ENCODE data around the gene SHBG. TPM values are rescaled to one million over a fixed set of nuclear protein-coding genes. Genes with fewer than 3 reads are reported as not detected.

The SHBG gene
- total RNA-seq, 1 donor from 2014 or later = not detected

- Histone ChIP-seq H3K27me3 (ENCODE audit: control insufficient read depth in 3 of 3, insufficient read depth in 3 of 3, low read length in 3 of 3) (peaks cover 12 to 39% (median 26%) of the 10 kb centered on the region in 3 donors), H3K9ac (ENCODE audit: low read depth in 1 of 3, low read length in 3 of 3) (no peak overlapping the region), H3K36me3 (ENCODE audit: control insufficient read depth in 3 of 3, insufficient read depth in 3 of 3, low read length in 3 of 3) (no peaks in the 10 kb centered on the region), H3K27ac (ENCODE audit: low read depth, low read length) (no peak overlapping the region), H3K4me3 (ENCODE audit: low read length in 3 of 3) (no peak overlapping the region), H3K9me3 (ENCODE audit: control insufficient read depth in 3 of 3, low read length in 3 of 3) (no peaks in the 10 kb centered on the region), H3K4me1 (ENCODE audit: control insufficient read depth in 3 of 3, insufficient read depth in 3 of 3, low read length in 3 of 3) (peaks cover 5 to 11% (median 5%) of the 10 kb centered on the region in 3 donors)
Observed at GRCh38 chr17:7655541-7655840, 25.6 kb downstream of the SHBG start.

- Histone ChIP-seq H3K9me3 (ENCODE audit: control insufficient read depth in 3 of 3, low read length in 3 of 3) (no peaks in the 10 kb centered on the region), H3K9ac (ENCODE audit: low read depth in 1 of 3, low read length in 3 of 3) (no peak overlapping the region), H3K27ac (ENCODE audit: low read depth, low read length) (no peak overlapping the region)
Observed at GRCh38 chr17:7656958-7657609, 27.1 kb downstream of the SHBG start.

GRCh38 chr17:7667656-7668406, 37.9 kb downstream of the SHBG start:
- Histone ChIP-seq H3K4me3 (ENCODE audit: low read length in 3 of 3) (no peak overlapping the region), H3K9ac (ENCODE audit: low read depth in 1 of 3, low read length in 3 of 3) (no peak overlapping the region), H3K27me3 (ENCODE audit: control insufficient read depth in 3 of 3, insufficient read depth in 3 of 3, low read length in 3 of 3) (no peaks in the 10 kb centered on the region), H3K27ac (ENCODE audit: low read depth, low read length) (no peak overlapping the region), H3K4me1 (ENCODE audit: control insufficient read depth in 3 of 3, insufficient read depth in 3 of 3, low read length in 3 of 3) (no peaks in the 10 kb centered on the region), H3K36me3 (ENCODE audit: control insufficient read depth in 3 of 3, insufficient read depth in 3 of 3, low read length in 3 of 3) (peaks cover 26 to 34% (median 30%) of the 10 kb centered on the region in 3 donors), H3K9me3 (ENCODE audit: control insufficient read depth in 3 of 3, low read length in 3 of 3) (no peaks in the 10 kb centered on the region)

More at GRCh38 chr17:7656958-7657609, 27.1 kb downstream of the SHBG start:
- Histone ChIP-seq H3K27me3 (ENCODE audit: control insufficient read depth in 3 of 3, insufficient read depth in 3 of 3, low read length in 3 of 3) (peaks cover 4 to 26% (median 18%) of the 10 kb centered on the region in 3 donors), H3K4me1 (ENCODE audit: control insufficient read depth in 3 of 3, insufficient read depth in 3 of 3, low read length in 3 of 3) (peaks cover 0 to 5% (median 0%) of the 10 kb centered on the region in 3 donors), H3K36me3 (ENCODE audit: control insufficient read depth in 3 of 3, insufficient read depth in 3 of 3, low read length in 3 of 3) (no peaks in the 10 kb centered on the region), H3K4me3 (ENCODE audit: low read length in 3 of 3) (no peak overlapping the region)

- Histone ChIP-seq H3K9me3 (ENCODE audit: control insufficient read depth in 3 of 3, low read length in 3 of 3) (peaks cover 0 to under 1% (median 0%) of the 10 kb centered on the region in 3 donors), H3K9ac (ENCODE audit: low read depth in 1 of 3, low read length in 3 of 3) (no peak overlapping the region), H3K36me3 (ENCODE audit: control insufficient read depth in 3 of 3, insufficient read depth in 3 of 3, low read length in 3 of 3) (peaks cover 33 to 39% (median 35%) of the 10 kb centered on the region in 3 donors), H3K27ac (ENCODE audit: low read depth, low read length) (no peak overlapping the region), H3K4me3 (ENCODE audit: low read length in 3 of 3) (no peak overlapping the region), H3K27me3 (ENCODE audit: control insufficient read depth in 3 of 3, insufficient read depth in 3 of 3, low read length in 3 of 3) (no peaks in the 10 kb centered on the region), H3K4me1 (ENCODE audit: control insufficient read depth in 3 of 3, insufficient read depth in 3 of 3, low read length in 3 of 3) (no peaks in the 10 kb centered on the region)
Observed at GRCh38 chr17:7668482-7668881, 38.5 kb downstream of the SHBG start.

GRCh38 chr17:7673239-7673638, 43.3 kb downstream of the SHBG start:
- Histone ChIP-seq H3K4me3 (ENCODE audit: low read length in 3 of 3) (no peak overlapping the region), H3K27me3 (ENCODE audit: control insufficient read depth in 3 of 3, insufficient read depth in 3 of 3, low read length in 3 of 3) (no peaks in the 10 kb centered on the region), H3K36me3 (ENCODE audit: control insufficient read depth in 3 of 3, insufficient read depth in 3 of 3, low read length in 3 of 3) (peaks cover 51 to 52% (median 51%) of the 10 kb centered on the region in 3 donors), H3K9me3 (ENCODE audit: control insufficient read depth in 3 of 3, low read length in 3 of 3) (peaks cover 0 to 3% (median 2%) of the 10 kb centered on the region in 3 donors), H3K9ac (ENCODE audit: low read depth in 1 of 3, low read length in 3 of 3) (no peak overlapping the region), H3K27ac (ENCODE audit: low read depth, low read length) (no peak overlapping the region), H3K4me1 (ENCODE audit: control insufficient read depth in 3 of 3, insufficient read depth in 3 of 3, low read length in 3 of 3) (no peaks in the 10 kb centered on the region)

- no peak overlapping the region for H3K4me3 ChIP-seq (ENCODE audit: low read length in 3 of 3)
- H3K27me3 ChIP-seq (ENCODE audit: control insufficient read depth in 3 of 3, insufficient read depth in 3 of 3, low read length in 3 of 3) = no peaks in the 10 kb centered on the region
- peaks cover 0 to 3% (median 2%) of the 10 kb centered on the region in 3 donors for H3K9me3 ChIP-seq (ENCODE audit: control insufficient read depth in 3 of 3, low read length in 3 of 3)
- H3K36me3 ChIP-seq (ENCODE audit: control insufficient read depth in 3 of 3, insufficient read depth in 3 of 3, low read length in 3 of 3) = peaks cover 37 to 43% (median 41%) of the 10 kb centered on the region in 3 donors
- no peak overlapping the region for H3K9ac ChIP-seq (ENCODE audit: low read depth in 1 of 3, low read length in 3 of 3)
- no peaks in the 10 kb centered on the region for H3K4me1 ChIP-seq (ENCODE audit: control insufficient read depth in 3 of 3, insufficient read depth in 3 of 3, low read length in 3 of 3)
- H3K27ac ChIP-seq (ENCODE audit: low read depth, low read length) = no peak overlapping the region
Observed at GRCh38 chr17:7674934-7675333, 45.0 kb downstream of the SHBG start.

- Histone ChIP-seq H3K27ac (ENCODE audit: low read depth, low read length) (no peak overlapping the region), H3K9me3 (ENCODE audit: control insufficient read depth in 3 of 3, low read length in 3 of 3) (peaks cover 0 to 3% (median 2%) of the 10 kb centered on the region in 3 donors), H3K9ac (ENCODE audit: low read depth in 1 of 3, low read length in 3 of 3) (no peak overlapping the region), H3K4me3 (ENCODE audit: low read length in 3 of 3) (no peak overlapping the region), H3K27me3 (ENCODE audit: control insufficient read depth in 3 of 3, insufficient read depth in 3 of 3, low read length in 3 of 3) (no peaks in the 10 kb centered on the region), H3K4me1 (ENCODE audit: control insufficient read depth in 3 of 3, insufficient read depth in 3 of 3, low read length in 3 of 3) (no peaks in the 10 kb centered on the region), H3K36me3 (ENCODE audit: control insufficient read depth in 3 of 3, insufficient read depth in 3 of 3, low read length in 3 of 3) (peaks cover 28 to 37% (median 32%) of the 10 kb centered on the region in 3 donors)
Observed at GRCh38 chr17:7676533-7676932, 46.6 kb downstream of the SHBG start.

GRCh38 chr17:7677388-7678067, 47.6 kb downstream of the SHBG start:
- Histone ChIP-seq H3K4me3 (ENCODE audit: low read length in 3 of 3) (no peak overlapping the region), H3K9ac (ENCODE audit: low read depth in 1 of 3, low read length in 3 of 3) (no peak overlapping the region), H3K27me3 (ENCODE audit: control insufficient read depth in 3 of 3, insufficient read depth in 3 of 3, low read length in 3 of 3) (no peaks in the 10 kb centered on the region), H3K36me3 (ENCODE audit: control insufficient read depth in 3 of 3, insufficient read depth in 3 of 3, low read length in 3 of 3) (peaks cover 24 to 32% (median 26%) of the 10 kb centered on the region in 3 donors), H3K27ac (ENCODE audit: low read depth, low read length) (no peak overlapping the region), H3K9me3 (ENCODE audit: control insufficient read depth in 3 of 3, low read length in 3 of 3) (peaks cover 0 to 3% (median 2%) of the 10 kb centered on the region in 3 donors), H3K4me1 (ENCODE audit: control insufficient read depth in 3 of 3, insufficient read depth in 3 of 3, low read length in 3 of 3) (no peaks in the 10 kb centered on the region)

Measured in skeletal muscle tissue (tissue), 4 donors.